NCI-H460 (cell line): Measurements from ENCODE around the gene FN1. TPM values are rescaled to one million over a fixed set of nuclear protein-coding genes. Genes with fewer than 3 reads are reported as not detected.
"Not testable (repeated sequence)": the region's sequence is repeated elsewhere in the genome, so short reads cannot be mapped to it uniquely, and the experiment has no call there.

Experiments
- DNase-seq: peaks from one replicate; pipeline ENCODE4 v3.0.0-alpha.2; 2016; ENCODE audit warnings: low read depth; ENCODE audit errors: extremely low read depth
- total RNA-seq: library from RNA; depleted of rRNA; stranded (reverse); fragments of >200 nt; shearing (Covaris generic); gene quantifications from 2 replicates; pipeline ENCODE4 v1.2.3, GENCODE V29; 2014

Gene FN1
- total RNA-seq, 1 experiment from 2014 or later = 1,236 TPM

DNA sequence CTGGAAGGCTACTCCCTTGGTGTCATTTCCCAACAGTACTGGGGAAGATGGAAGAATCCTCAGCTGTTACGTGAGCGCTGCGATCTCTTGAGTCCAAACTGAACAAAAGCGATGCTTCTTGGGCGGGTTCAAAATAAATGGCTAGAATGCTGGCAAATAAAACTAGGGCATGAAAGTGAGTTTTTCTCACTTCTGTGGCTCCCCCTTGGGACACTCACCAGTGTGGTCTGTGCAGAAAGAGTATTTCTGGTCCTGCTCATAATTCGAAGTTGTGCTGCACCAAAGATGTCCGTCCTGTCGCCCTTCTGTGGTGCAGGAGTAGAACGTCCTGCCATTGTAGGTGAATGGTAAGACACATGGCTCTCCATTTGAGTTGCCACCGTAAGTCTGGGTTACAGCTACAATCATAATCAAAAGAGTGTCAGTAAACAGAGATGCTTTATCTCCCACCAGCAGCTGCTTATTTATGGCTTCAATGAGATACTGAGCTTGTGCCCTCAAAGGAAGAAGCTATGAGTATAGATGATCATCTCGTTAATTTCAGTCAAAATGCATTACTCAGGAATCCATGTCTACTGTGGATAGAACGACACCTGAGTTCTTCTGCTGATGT lies 11.8 kb downstream of the FN1 start:
- no peak for DNase-seq

DNA sequence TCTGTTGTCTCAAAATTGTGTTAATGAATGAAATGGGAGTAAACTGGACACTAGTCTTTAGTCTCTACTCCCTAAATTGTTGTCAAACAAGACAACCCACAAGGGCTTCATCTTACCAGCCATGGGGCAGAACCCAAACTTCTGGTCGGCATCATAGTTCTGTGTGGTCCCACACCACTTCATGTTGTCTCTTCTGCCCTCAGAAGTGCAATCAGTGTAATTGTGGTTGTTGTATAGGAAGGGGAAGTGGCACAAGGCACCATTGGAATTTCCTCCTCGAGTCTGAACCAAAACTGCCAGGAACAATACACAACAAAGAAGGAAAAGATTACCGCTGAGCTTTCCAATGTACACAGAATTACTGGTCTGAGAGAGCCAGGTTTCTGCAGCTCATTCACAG lies 12.6 kb downstream of the FN1 start:
- DNase-seq = no peak

DNA sequence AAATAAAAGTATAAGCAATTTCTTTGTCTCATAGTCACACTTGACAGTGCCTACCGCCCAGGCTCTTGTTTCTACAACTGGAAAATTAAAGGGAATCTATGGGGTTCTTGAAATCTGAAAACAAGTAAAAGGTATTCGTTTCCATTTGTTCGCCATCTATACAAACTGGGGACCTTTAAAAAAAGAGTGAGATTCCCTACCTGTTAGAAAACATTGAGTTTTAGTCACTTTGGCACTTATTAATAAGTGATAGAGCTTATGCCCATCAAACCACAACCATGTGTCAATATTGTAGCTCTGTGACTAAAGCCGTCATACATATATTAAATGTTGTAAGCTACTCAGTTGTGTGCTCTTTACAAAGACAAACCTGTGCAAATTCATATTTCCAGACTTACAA lies 13.2 kb downstream of the FN1 start:
- DNase-seq = no peak

DNA sequence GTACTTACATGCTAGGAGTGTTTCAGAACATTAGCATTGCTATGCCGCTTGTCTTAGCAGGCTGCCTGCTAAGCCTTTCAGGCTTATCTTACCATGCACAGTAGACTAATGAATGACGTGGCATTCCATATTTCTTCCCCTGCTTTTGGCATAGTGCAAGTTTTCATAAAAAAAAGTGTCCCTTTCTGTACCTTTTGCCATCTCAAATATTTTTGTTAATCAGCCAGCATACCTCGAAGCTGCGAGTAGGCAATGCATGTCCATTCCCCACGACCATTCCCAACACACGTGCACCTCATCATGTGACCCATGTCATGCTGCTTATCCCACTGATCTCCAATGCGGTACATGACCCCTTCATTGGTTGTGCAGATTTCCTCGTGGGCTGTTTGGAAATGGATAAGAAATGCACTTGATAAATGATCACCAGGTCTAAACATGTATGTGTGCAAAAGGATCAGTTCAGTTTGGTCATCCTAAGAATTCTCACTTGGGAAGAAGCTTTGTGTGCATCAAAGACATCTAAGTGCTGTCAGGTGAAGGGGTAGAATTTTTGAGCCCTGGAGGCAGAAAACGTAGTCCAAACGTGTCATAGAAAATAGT lies 13.9 kb downstream of the FN1 start:
- no peak for DNase-seq

DNA sequence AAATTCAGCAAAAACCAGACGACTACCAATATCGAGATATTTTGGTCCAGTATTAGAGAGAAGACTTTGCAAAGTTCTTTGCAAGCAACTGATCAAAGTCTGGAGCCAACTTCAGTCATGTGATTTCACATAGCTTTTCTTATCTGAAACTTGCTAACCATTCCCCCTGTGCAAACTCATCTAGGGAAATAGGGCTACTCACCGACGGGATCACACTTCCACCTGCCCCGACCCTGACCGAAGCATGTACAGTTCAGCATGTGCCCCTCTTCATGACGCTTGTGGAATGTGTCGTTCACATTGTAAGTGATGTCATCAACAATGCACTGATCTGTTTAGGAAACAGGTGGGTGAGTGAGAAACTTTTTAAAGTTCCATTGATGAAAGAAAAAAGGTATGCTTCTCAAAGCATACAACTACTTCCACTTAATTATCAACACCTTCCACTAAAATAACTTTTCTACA lies 15.4 kb downstream of the FN1 start:
- DNase-seq = no peak

DNA sequence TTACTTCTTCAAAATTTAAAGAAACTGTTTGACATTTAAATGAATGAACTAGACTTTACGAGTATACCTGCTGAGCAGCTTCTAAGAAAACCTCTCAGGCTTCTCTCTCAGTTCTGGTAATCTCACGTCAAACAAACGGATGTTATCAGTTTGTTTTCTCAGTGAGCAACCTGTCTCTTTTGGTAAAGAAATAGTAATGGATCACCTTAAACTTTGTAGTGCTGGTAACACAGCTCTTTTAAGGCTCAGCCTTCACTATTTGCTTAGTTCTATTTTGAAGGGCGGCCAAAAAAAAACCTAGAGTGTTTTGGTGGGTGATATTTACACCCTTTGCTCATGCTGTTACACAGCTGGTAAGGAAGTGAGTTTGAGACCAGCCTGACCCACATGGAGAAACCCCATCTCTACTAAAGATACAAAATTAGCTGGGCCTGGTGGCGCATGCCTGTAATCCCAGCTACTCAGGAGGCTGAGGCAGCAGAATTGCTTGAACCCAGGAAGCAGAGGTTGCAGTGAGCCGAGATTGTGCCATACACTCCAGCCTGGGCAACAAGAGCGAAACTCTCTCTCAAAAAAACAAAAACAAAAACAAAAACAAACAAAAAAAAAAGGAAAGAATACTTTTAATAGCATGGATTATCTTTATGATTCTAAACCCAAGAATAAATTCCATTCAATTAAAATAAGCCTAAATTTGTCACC lies 15.9 kb downstream of the FN1 start:
- no peak for DNase-seq

DNA sequence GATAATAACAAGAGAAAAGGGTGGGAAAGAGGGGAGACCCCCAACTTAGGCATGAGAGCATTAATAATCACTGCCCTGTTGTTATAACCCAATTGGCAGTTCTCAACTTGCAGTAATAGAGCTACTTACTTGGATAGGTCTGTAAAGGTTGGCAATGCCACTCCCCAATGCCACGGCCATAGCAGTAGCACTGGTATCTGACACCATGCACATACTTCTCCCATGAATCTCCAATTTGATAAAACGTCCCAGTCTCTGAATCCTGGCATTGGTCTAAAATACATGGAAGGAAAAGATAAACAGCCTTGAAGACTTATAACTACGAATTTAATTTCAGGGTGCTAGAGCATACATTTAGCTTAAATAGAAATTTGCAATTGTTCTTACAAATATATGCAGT lies 16.8 kb downstream of the FN1 start:
- no peak for DNase-seq

DNA sequence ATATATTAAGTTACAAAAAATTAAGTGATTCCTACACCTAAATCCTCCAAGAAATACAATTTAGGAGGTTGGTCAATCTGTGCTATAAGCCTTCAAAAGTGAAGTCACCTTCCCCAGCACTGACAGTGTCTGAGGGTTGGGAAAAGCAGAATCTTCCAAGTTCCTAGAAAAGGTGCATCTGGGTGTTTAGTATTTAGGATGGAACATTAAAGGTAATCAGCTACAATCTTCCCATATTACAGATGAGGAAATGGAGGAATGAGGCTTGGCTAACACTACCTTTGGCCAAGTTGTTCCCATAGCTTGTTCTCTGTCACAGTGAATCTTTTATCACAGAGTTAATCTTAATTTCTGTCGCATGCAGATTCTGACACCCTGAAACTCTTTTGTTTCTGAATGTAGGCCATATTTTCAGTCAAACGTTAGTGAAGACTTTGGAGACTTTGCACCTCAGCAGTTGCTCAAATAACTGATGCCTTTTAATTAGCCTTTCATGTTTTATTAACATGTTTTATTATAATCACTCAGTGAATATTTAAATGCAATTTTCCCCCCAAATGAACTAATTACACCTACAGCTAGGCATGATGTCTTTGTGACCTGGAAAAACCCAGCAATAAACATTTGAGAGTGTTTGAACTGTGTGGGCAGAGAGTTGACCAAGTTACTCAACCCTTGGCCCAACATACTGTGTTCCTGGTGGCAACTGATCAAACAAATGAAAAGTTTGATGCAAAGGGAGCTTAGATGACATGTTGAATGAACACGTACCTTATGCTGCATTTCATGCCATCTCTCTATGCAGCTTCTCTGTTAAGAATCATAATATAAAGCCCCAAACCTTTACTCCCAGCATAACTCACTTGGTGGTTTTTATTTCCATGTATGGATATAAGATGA lies 17.6 kb downstream of the FN1 start:
- no peak for DNase-seq

DNA sequence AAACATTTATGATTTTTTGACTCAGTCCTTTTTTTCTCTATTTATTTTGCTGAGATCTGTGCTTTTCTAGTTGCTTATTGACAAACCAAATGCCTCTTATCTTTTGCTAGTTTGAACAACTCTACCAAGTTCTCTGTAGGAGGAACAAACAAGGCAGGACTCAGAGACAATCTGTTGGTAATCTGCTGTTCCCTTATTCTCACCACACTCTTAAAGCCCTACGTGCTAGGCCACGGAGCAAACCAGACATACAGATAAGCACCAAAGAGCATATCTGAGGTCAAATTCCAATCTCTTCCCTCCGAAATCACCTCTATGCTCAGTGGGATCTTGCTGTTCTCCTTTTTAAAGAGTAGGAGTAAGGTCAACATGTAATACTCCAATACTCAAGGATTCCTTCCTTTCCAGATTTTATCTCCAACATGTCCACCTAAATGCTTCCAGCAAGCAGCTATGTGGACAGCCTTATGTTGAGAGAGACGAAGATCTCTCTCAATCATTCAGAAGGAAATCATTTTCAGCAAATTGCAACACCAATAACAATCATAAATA lies 18.4 kb downstream of the FN1 start:
- no peak for DNase-seq

DNA sequence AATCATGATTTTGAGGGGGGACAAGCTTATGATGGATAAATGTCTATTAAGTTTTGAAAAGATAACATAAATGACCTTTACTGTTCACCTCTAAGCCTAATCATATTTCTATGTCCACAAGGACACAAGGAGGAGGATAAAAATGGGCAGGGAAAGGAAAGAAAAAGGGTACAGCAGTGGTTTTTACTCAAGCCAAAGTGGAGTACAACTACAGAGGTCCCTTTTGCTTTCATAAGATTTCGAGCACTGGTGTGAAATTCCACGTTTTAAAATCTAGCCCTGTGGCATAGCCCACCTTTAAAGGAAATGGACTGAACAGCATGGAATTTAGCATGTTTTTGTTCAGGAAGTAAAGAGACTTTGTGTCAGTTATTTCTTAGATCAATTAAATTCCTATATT lies 19.2 kb downstream of the FN1 start:
- DNase-seq = no peak

DNA sequence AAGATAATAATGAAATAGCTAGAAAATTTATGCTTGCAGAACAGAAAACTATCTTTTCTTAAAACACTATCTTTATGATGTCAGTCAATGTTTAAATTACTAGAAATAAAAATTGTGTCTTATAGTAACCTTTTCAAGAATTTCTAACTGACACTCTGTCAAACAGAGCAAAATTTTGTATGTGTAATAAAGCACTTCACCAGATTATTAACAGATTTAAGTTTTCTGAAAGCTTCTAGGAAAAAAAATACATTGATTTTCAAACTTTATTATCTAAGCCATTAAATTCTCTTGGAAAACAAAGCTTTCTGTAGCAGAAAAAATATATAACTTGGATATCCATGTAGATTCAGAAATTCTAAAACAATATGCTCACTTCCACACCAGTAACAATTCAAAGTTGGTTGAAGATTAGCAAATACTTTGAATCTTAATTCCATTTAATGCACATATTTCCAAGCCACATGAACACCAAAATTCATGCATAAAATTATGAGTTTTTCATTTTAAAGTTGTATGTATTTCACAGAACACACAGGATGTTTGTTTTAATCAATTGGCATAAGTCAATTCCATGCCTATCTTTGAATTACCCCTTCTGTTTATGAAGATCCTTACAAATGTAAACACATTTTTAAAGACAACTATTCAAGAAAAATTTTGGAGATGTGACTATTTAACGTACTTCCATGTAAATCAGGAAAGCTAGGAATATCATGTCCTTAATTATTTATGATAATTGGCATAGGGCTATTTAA lies 19.9 kb downstream of the FN1 start:
- no peak for DNase-seq

DNA sequence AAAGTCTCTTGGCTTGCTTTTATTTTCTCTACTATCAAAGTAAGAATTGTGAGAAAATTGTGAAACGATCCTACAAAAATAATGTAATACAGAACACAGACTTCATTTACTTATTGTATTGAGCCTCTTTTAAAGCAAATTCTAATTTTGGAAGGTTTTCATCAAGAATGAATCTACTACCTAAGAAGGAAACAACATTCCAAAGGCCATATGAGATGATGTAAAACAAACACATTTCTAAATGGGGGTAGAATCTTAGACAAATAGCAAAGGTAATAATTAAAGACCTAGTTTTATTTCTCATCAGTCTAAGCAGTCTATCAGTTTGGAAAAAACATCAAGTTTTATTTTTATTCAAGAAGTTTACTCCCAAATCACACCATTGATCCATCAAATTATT lies 20.6 kb downstream of the FN1 start:
- DNase-seq = no peak

DNA sequence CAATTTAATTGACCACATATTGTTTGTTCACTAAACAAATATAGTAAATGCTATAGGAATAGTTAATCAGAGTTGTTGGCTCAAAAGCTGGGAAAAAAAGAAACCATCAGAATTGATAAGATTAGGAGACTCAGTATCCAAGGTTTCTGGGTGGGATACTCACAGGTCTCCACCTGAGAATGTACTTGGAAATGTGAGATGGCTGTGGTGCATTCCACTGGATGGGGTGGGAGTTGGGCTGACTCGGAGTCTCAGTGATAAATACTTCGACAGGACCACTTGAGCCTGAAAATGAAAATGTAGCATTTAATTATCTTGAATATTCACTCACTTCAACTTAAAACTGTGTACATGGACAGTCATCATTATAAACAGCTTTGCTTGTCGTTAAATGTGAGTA lies 21.2 kb downstream of the FN1 start:
- no peak for DNase-seq

DNA sequence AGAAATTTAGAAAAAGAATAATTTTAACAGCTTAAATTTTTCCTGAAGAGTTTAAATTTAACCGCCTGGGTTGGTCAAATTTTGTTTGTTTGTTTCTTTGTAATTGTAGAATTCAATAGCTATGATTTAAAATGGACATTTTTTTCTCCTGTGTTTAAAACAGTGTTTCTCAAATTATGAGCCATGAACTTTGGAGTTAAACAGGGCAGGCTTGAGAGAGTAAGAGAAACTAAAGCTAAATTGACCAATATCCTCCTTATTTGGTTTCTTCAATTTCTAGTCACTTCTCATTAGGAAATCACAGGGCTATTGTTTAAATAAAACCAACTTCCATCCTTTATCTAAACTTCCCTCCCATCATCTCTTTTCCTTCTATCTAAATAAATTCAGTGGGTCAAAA lies 21.9 kb downstream of the FN1 start:
- no peak for DNase-seq

DNA sequence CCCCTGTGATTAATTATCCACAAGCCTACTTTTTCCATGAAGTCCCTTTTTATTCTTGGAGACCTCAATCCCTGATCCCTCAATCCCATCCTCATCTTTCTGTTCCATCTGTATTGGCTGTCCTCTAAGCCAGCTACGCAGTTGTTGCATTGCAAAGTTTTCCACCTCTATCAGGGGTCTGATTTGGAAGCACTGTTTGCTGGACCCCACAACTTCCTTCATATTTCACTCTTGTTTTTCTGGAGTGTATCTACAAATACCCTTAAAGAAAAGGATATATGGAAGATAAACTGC lies 22.4 kb downstream of the FN1 start:
- no peak for DNase-seq

DNA sequence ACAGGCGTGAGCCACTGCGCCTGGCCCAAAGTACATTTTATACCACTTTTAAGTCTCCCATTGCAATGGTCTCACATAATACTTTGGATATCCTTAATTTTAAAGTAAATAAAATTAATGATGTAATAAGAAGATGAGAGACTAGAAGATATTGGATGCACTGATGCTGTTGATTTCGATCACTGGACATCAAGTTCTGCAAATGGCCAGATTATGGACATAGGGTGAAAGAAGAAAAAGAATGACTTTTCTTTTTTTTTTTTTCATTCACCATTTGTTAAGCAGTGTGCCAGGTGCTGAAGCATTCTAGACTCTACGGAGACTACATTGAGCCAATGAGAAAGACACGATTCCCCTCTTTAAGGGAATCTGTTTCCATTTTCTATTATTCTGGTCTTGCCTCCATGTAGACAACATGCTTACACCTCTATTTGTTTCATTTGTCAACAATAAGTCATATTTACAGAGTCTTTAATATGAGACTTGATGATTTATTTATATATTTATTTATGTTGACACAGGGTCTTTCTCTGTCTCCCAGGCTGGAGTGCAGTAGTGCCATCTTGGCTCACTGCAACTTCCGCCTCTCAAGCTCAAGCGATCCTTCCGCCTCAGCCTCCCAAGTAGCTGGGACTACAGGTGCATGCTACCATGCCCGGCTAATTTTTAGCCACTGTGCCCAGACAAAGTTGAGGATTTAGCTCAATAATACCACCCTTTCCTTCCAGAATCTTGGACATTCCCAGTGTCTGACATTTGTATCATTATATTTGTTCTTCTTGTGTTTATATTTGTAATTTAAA lies 23.7 kb downstream of the FN1 start:
- no peak for DNase-seq

DNA sequence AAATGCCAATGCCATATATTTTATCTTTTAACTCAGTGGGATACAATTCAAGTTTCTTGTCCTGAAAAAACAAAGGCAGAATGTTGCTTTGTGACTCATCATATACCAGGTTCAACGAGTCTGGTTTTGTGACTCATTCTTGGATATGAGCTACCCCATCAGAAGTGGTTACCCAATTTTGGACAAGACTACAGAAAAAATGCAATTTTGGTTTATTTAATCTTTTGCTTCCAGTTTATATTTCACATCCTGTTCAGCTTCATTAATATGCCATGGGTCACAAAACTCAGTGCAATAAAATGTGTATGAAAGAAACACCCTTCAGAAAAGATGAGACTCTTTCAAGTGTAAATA lies 25.0 kb downstream of the FN1 start:
- no peak for DNase-seq

DNA sequence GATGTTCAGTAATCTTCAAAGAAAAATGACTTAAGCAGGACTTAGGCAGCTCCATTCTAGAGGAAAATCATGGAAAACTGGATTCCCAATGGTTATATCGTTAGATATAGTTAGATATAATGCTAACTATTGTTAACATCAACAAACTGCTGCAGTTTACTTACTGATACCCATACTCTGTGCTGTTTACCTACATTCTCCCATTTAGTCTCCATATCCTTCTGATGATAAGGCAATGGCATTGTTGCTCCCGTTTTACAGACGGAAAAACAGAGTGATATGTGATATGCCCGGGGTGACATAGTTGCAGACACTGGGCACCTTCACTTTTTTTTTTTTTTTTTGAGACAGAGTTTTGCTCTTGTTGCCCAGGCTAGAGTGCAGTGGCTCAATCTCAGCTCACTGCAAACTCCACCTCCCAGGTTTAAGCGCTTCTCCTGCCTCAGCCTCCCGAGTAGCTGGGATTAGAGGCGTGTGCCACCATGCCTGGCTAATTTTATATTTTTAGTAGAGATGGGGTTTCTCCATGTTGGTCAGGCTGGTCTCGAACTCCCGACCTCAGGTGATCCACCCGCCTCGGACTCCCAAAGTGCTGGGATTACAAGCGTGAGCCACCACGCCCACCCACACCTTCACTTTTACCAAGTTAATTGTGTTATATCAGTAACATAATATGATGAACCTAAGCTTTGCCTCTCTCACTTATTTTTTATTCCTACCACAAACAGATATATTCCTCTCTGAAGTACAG lies 25.5 kb downstream of the FN1 start:
- DNase-seq = not testable (repeated sequence)
